ENCODE data around the gene PRPF8.

PRPF8 gene

DNA sequence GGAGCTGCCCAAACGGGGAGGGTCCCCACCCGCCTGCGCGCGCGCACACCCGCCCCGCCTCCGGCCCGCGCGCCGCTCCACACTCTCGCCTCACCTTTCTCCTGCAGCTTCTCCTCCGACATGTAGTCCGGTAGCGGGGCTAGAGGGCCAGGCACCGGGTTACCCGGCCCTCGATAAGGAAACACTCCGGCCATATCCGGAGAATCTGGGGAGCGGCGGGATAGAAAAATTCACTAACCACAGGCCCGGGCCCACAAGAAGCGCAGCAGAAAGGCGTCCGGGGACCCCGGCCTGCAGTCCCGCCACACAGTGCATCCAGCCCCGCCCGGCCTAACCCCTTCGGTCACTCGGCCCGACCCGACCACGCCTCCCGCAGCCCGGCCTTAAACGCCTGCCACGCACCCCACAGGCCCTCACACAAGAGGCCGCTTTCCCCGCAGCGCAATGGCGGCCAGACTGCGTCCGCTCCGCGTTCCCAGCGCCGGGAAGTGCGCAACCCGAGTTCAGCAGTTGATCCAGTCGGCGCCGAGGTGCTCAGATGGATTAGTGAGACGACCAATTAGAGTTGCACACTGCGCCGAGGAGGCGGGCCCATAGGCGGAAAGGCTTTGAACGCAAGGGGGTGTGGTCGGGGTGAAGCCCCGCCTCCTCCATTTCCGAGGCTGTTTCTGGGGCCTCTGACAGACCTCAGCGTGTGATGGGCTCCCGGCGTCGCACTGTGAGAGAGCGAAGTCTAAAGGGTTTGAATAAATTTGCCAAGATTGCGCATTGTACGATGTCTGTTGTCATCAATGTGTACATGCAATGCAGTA, at the start of gene PRPF8:
PRPF8 (minus strand) TSS at position 490 of the 812 bp plus-strand sequence; CDS start at position 194, 296 bp downstream.
- peak; percentile 99 for DNase-seq (ENCODE audit: low spot score)

DNA sequence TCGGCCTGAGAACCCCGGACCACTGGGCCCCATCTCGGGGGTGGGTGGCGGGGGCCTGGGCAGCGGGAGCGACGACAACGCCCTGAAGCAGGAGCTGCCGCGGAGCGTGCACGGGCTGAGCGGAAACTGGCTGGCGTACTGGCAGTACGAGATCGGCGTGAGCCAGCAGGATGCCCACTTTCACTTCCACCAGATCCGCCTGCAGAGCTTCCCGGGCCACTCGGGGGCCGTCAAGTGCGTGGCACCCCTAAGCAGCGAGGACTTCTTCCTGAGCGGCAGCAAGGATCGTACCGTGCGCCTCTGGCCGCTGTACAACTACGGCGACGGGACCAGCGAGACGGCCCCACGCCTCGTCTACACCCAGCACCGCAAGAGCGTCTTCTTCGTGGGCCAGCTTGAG, 49.1 kb upstream of the PRPF8 start:
- no peak for DNase-seq (ENCODE audit: low spot score)

DNA sequence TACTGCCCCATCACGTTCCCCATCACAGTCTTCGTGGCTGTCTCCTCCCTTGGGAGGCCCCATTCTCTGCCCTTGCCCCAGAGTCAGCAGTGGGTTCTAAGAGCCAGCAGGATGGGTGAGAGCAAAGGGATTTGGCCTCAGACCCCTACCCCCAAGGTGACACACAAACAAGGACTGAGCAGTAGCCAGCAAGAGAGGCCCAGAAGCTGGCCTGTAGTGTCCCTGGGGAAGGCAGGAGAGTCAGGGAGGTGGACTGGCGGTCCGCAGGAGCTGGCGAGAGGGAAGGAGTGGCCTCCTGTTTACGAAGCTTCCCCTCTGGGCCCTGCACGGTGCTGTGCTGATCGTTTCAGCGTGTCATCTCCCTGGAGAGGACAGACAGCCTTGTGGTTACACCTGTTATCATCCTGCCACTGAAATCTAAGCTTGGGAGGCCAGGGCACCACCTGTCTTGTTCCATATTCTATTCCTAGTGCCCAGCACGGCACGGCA, 48.2 kb upstream of the PRPF8 start:
- DNase-seq (ENCODE audit: low spot score): peak; percentile 70

DNA sequence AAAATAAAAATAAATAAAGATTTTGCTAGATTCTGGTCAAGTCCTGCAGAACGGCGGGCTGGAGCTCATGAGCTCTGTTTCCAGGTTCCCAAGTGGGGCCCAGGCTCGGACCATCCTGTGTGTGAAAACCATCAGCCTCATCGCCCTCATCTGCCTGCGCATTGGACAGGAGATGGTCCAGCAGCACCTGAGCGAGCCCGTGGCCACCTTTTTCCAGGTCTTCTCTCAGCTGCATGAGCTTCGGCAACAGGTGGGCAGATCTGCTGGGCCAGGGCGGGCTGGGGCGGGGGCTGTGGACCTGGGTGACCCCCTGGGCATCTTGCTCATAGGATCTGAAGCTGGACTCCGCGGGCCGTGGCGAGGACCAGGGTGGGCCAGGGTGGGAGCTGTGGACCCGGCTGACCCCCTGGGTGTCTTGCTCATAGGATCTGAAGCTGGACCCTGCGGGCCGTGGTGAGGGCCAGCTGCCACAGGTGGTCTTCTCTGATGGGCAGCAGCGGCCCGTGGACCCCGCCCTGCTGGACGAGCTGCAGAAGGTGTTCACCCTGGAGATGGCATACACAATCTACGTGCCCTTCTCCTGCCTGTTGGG, 47.7 kb upstream of the PRPF8 start:
- DNase-seq (ENCODE audit: low spot score): no peak

DNA sequence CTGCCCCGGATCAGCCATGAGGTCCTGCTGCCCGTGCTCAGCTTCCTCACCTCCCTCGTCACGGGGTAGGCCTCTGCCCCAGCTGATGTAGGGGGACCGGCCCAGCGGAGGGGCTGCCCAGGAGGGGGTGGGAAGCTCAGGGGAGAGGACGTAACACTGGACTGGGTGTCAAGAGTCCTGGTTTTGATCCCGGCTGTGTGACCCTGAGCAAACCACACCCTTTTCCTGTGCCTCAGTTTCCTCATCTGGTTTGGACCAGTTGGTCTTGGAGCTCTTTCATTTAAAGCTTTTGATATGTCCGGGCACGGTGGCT, 46.5 kb upstream of the PRPF8 start:
- DNase-seq (ENCODE audit: low spot score): no peak

DNA sequence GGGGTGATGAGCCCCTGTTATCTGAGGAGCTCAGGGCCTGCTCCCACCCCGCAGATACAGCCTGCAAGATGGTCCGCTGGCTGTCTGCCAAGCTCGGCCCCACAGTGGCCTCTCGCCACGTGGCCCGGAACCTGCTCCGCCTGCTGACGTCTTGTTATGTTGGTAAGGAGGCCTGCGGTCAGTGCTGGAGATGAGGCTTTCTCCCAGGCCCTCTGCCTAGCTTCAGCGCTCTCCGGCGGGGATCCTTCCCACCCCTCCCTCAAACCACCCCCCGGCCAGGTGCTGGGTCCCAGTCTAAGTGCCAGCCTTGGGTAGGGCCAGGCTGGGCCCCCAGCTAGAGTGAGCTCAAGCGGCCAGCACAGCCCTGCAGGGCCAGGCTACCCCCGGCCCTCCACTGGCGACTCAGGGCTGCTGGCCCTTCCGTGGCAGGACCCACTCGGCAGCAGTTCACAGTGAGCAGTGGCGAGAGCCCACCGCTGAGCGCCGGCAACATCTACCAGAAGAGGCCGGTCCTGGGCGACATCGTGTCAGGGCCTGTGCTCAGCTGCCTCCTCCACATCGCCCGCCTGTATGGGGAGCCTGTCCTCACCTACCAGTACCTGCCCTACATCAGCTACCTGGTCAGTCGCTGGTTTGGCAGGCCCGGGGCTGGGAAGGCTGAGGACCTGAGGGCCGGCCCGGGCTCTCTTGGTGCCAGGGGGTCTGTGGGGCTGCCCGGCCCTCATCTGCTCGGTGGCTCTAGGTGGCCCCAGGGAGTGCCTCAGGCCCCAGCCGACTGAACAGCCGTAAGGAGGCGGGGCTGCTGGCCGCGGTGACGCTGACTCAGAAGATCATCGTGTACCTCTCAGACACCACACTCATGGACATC, 45.9 kb upstream of the PRPF8 start:
- DNase-seq (ENCODE audit: low spot score): no peak

DNA sequence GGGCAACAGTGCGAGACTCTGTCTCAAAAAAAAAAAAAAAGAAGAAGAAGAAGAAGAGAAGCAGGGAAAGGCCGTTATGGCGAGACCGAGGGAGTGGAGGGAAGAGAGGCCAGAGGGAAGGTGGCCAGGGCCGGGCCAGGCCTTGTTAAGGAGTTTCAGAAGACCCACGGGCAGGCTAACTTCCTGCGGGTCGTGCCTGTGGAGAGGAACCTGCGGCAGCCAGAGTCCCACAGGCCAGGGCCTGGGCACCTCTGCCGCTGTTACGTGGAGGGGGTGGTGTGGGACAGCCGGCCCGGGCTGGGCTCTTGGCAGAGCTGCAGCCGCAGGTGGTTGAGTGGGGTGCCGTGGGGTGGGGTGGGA, 45.3 kb upstream of the PRPF8 start:
- DNase-seq (ENCODE audit: low spot score): no peak

DNA sequence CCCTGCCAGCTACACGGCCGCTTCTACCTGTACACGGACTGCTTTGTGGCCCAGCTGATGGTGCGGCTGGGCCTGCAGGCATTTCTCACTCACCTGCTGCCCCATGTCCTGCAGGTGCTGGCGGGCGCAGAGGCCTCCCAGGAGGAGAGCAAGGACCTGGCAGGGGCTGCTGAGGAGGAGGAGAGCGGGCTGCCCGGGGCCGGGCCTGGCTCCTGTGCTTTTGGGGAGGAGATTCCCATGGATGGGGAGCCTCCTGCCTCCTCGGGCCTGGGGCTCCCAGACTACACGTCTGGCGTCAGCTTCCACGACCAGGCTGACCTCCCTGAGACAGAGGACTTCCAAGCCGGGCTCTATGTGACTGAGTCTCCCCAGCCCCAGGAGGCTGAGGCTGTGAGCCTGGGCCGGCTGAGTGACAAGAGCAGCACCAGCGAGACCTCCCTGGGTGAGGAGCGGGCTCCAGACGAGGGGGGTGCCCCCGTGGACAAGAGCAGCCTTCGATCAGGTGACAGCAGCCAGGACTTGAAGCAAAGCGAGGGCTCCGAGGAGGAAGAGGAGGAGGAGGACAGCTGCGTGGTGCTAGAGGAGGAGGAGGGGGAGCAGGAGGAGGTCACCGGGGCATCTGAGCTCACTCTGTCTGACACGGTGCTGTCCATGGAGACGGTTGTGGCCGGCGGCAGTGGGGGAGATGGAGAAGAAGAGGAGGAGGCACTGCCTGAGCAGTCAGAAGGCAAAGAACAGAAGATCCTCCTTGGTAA, 43.4 kb upstream of the PRPF8 start:
- no peak for DNase-seq (ENCODE audit: low spot score)

DNA sequence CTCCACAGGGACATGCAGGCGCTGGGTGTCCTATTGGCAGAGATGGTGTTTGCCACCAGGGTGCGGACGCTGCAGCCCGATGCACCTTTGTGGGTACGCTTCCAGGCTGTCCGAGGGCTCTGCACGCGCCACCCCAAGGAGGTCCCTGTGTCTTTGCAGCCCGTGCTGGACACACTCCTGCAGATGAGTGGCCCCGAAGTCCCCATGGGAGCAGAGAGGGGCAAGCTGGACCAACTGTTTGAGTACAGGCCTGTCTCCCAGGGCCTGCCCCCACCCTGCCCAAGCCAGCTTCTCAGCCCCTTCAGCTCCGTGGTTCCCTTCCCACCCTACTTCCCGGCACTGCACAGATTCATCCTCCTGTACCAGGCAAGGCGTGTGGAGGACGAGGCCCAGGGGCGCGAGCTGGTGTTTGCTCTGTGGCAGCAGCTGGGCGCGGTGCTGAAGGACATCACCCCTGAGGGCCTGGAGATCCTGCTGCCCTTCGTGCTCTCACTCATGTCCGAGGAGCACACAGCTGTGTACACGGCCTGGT, 42.7 kb upstream of the PRPF8 start:
- no peak for DNase-seq (ENCODE audit: low spot score)

DNA sequence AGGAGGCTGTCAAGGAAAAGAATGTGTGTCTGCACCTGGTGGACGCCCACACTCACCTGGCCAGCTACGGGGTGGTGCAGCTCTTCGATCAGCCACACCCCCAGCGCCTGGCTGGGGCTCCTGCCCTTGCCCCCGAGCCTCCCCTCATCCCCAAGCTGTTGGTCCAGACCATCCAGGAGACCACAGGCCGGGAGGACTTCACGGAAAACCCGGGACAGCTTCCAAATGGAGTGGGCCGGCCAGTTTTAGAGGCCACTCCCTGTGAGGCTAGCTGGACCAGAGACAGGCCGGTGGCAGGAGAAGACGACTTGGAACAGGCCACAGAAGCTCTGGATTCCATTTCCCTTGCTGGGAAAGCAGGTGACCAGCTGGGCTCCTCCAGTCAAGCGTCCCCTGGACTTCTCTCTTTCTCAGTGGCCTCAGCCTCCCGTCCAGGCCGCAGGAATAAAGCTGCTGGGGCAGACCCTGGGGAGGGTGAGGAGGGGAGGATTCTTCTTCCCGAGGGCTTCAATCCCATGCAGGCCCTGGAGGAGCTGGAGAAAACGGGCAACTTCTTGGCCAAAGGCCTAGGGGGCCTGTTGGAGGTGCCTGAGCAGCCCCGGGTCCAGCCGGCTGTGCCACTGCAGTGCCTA, 42.1 kb upstream of the PRPF8 start:
- DNase-seq (ENCODE audit: low spot score): no peak

DNA sequence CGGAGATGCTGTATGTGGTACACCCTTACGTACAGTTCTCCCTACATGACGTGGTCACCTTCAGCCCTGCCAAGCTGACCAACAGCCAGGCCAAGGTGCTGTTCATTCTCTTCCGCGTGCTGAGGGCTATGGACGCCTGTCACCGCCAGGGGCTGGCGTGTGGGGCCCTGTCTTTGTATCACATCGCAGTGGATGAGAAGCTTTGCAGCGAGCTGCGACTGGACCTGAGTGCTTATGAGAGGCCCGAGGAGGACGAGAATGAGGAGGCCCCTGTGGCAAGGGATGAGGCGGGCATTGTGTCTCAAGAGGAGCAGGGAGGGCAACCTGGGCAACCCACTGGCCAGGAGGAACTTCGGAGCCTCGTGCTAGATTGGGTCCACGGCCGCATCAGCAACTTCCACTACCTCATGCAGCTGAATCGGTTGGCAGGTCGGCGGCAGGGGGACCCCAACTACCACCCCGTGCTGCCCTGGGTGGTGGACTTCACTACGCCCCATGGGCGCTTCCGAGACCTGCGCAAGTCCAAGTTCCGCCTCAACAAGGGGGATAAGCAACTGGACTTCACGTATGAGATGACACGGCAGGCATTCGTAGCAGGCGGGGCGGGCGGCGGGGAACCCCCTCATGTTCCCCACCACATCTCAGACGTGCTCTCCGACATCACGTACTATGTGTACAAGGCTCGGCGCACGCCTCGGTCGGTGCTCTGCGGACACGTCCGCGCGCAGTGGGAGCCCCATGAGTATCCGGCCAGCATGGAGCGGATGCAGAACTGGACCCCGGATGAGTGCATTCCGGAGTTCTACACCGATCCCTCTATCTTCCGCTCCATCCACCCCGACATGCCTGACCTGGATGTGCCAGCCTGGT, 41.2 kb upstream of the PRPF8 start:
- no peak for DNase-seq (ENCODE audit: low spot score)

DNA sequence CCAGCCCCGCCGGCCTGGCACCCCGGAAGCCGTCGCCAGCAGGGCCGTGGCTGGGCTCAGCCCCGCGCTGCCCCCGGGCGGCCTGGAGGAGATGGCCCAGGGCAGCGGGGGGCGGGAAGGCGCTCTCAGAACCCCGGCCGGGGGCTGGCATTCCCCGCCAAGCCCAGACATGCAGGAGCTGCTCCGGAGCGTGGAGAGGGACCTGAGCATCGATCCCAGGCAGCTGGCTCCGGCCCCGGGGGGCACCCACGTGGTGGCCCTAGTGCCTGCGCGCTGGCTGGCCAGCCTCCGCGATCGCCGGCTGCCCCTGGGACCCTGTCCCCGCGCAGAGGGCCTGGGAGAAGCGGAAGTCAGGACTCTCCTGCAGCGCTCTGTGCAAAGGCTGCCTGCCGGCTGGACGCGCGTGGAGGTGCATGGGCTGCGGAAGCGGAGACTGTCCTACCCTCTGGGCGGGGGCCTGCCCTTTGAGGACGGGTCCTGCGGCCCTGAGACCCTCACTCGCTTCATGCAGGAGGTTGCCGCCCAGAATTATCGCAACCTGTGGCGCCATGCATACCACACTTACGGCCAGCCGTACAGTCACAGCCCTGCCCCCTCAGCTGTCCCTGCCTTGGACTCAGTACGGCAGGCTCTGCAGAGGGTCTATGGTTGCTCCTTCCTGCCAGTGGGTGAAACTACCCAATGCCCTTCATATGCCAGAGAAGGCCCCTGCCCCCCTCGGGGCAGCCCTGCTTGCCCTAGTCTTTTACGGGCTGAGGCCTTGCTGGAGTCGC, 40.4 kb upstream of the PRPF8 start:
- no peak for DNase-seq (ENCODE audit: low spot score)

DNA sequence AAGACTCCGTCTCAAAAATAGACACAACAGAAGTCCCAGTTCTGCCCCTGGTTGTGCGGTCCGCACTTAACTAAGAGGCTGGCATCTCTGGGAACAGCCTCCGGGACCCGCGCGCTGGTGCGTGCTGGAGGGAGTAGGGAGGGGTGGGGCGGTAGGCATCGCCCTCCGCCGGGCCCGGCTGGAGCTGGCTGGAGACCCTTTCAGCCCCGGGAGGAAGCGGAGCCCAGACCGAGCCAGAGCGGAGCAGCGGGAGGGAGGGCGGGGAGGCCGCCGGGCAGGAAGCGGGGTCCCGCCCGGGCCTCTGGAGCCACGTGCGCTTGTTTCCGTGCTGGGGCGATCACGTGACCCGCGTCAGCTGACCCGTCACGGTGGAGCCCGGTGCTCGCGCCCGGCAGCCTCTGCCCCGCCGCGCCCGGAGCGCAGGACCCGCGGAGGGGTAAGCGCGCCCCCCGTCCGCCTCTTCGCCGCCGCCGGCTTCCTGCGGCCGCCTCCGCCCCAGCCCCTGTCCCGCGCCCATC, 39.7 kb upstream of the PRPF8 start, which contains the start of gene WDR81:
WDR81 (plus strand) TSS at position 354 of the 518 bp plus-strand sequence. CDS start 256 bp downstream, outside the sequence.
- peak; percentile 91 for DNase-seq (ENCODE audit: low spot score)

DNA sequence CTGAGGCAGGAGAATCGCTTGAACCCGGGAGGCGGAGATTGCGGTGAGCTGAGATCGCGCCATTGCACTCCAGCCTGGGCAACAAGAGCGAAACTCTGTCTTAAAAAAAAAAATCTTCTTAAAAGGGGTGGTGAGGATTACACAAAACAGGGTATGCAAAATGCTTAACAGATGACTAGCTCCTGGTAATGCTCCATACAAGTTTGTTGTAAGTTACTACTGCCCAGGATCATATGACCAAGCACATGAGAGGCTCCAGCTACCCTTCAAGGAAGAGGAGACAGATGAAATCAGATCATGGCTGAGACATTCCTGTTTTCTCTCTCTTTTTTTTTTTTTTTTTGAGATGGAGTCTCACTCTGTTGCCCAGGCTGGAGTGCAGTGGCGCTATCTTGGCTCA, 37.4 kb upstream of the PRPF8 start:
- DNase-seq (ENCODE audit: low spot score): peak; percentile 57

DNA sequence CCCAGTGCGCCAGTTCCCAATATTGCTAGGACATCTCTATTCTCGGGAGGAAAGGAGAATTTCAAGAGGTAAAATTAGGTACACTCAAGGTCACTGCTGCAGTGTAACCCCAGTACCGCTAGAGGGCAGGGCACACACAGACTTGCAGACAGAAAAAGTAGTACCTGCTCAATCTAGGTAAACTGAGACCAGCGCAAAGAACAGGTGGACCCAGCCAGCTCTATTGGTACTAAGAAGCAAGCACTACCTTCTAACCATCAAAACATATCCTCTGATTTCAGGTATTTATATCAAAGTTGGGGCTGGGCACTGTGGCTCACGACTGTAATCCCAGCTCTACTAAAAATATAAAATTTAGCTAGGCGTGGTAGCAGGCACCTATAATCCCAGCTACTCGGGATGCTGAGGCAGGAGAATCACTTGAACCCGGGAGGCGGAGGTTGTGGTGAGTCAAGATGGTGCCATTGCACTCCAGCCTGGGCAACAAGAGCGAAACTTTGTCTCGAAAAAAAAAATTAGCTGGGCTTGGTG, 36.3 kb upstream of the PRPF8 start:
- peak; percentile 41 for DNase-seq (ENCODE audit: low spot score)

DNA sequence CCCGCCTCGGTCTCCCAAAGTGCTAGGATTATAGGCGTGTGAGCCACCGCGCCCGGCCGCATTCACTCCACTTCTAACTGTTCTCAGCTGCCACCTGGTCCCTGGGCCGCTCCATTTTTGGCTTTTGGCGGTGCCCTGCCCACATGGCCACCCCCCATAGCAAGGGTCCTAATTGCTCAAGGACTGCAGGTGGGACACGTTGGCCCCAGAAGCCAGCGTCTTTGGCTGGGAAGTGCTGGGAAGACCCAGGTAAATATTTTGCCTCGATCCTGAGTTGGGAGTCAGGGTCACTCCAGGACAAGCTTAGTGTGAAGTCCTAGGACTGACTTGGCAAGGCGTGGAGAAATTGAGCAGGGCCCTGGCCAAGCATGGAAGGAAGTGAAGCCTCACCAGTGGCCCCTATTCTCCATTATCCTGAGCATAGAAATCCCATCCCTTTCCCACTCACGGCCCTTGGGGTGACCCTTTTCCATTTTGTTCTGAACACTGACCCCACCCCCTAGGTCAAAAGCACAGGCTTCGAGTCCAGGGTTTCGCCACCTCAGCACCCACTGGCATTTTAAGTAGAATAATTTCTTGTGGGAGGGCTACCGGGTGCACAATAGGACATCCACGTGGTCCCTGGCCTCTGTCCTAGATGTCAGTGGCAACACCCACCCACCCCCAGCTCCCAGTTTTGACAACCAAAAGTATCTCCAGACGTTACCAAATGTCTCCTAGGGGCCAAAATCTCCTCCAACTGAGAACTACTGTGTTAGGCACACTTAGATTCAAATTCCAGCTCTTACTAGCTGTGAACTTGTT, 33.9 kb upstream of the PRPF8 start:
- no peak for DNase-seq (ENCODE audit: low spot score)

DNA sequence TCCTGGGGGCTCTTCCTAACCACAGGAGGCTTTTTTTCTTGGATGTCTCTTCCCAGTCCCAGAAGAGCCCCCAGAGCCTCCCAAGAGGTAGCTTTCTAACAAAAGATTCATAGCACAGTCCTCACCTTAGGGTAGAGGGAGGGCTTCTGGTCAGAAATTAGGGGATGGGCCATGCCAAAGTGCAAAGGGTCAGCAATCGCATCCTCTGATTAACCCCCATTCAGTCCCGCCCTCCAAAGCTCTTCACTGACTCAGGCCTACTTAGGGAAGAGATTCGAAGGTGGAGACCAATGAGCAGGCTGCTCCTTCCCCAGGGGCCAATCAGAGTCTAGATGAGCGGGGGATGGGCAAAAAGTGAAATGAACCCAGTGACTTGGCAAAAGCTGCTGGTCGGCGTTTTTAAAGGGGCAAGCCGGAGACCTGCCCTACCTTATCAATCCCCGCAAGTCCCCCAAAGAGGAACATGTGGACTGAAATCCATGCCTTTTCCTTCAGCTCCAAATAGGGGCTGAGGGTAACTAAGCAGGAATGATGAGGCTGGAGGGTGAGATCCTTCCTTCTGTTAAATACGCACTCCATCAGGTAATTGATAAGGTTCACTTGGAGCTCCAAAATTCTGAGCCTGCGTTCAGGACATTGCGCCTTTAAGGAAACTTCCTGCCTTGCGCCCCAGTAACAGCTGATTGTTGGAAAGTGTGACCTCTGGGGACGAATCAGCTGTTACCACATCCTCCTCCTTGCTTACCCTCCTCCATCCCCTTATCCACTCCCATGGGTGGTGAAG, 32.4 kb upstream of the PRPF8 start:
- peak; percentile 95 for DNase-seq (ENCODE audit: low spot score)

Measured in germinal center (tissue), 1 donor.